Natural killer cell (primary cell): ENCODE data around the gene STN1. TPM values are rescaled to one million over a fixed set of nuclear protein-coding genes. Genes with fewer than 3 reads are reported as not detected.

Experiments
- ATAC-seq, 3 donors: fragments of 150-1000 bp in 2 of 3; fragments of 200-7000 bp in 1 of 3; cut with Tn5 transposase; 1 replicate in 1 of 3; 2 replicates in 2 of 3; pipeline ENCODE4 v1.10.0; 2021; ENCODE audit warnings: mild to moderate bottlenecking in 2 of 3, moderate library complexity in 2 of 3
- DNase-seq, 2 donors: peaks; one replicate each; pipeline versions ENCODE4 v3.0.0 to v3.0.0-alpha.2; 2013 to 2021; ENCODE audit warnings: mixed read lengths in 1 of 2
- H3K27ac ChIP-seq: one replicate; pipeline ENCODE4 v1.5.1; 2013; ENCODE audit warnings: mild to moderate bottlenecking, low read length
- H3K27me3 ChIP-seq: one replicate; pipeline ENCODE4 v1.6.1; 2013; ENCODE audit warnings: low read length; ENCODE audit not compliant: control insufficient read depth, insufficient read depth
- H3K36me3 ChIP-seq: one replicate; pipeline ENCODE4 v1.6.1; 2013; ENCODE audit warnings: low read length; ENCODE audit not compliant: control insufficient read depth, insufficient read depth
- H3K4me1 ChIP-seq: one replicate; pipeline ENCODE4 v1.6.1; 2013; ENCODE audit warnings: low read length; ENCODE audit not compliant: control insufficient read depth, insufficient read depth
- H3K4me3 ChIP-seq: one replicate; pipeline ENCODE4 v1.5.1; 2013; ENCODE audit warnings: low read length
- H3K9me3 ChIP-seq: one replicate; pipeline ENCODE4 v1.6.1; 2013; ENCODE audit warnings: low read length; ENCODE audit not compliant: control insufficient read depth, insufficient read depth
- H3K27ac Mint-ChIP-seq, 2 donors: one replicate each; pipeline ENCODE4 v1.8.0; 2022; ENCODE audit warnings: mild to moderate bottlenecking in 2 of 2, mixed read lengths in 2 of 2, moderate library complexity in 1 of 2
- H3K27me3 Mint-ChIP-seq, 2 donors: one replicate each; pipeline ENCODE4 v1.8.0; 2022; ENCODE audit warnings: low read depth in 2 of 2, mixed read lengths in 2 of 2
- H3K36me3 Mint-ChIP-seq: one replicate; pipeline ENCODE4 v1.8.0; 2022; ENCODE audit warnings: mixed read lengths
- H3K4me1 Mint-ChIP-seq, 2 donors: one replicate each; pipeline ENCODE4 v1.8.0; 2022; ENCODE audit warnings: mixed read lengths in 2 of 2
- H3K4me3 Mint-ChIP-seq: one replicate; pipeline ENCODE4 v1.8.0; 2022; ENCODE audit warnings: mild to moderate bottlenecking, moderate library complexity, mixed read lengths
- H3K9me3 Mint-ChIP-seq, 2 donors: one replicate each; pipeline ENCODE4 v1.8.0; 2022; ENCODE audit warnings: mixed read lengths in 2 of 2
- CTCF ChIP-seq: fragments of 200-600 bp; IDR thresholded peaks from one replicate; pipeline ENCODE4 v1.8.0; 2022; ENCODE audit warnings: antibody characterized with exemption
- WGBS: methylation state at CpG from one replicate; pipeline ENCODE4 v1.1.7; 2013; ENCODE audit warnings: missing lambda C conversion rate; ENCODE audit not compliant: insufficient coverage; 5-methylcytosine and 5-hydroxymethylcytosine counted together
- intact Hi-C: fragments of 100-400 bp; cut with micrococcal nuclease; formaldehyde crosslinking; loops from one replicate; pipeline ENCODE4 v1.14.2; 2022
- total RNA-seq, 4 donors: library from RNA; stranded (reverse); fragments of 120-200 nt in 1 of 4; gene quantifications; one replicate each; pipeline versions ENCODE4 v1.2.3 to v1.2.4, GENCODE V29; 2013 to 2022

Gene STN1
- total RNA-seq, 3 donors from 2014 or later (not counting 1 experiment from before 2014, with no cell fraction given) = 31.7 to 53.4 (median 34.0) TPM

DNA sequence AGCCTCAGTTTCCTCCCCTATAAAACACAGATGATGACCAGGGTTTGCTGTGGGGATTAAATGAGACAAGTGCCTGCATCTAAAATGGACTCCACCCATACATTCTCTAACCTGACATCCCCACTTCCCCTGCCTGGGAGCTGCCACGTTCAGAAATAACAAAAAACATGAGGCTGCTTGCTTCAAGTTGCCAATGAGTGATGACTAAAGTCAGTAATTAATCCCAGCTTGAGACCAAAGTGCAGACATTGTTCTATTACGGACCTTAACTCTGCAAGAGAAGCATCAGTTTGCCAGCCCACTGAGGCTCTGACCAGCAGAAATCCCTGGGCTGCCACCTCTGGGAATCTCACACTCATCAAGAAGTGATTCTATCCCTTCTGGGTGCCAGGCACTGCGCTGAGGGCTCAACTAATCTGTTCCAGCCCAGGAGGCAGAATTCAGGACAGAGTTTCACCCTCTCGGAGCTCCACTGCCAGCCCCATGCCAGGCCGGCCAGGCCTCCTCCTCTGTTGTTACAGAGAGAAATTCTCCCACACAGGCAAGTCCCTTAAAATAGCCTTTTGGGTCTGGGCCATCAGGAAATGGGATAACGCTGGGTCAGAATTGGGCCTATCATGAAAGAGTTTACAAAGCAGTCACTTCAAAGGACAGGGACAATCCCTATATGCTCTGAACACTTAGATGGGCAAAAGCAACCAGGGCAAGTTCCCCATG is 74.0 kb downstream of the STN1 start:
- intact Hi-C loops = no loop called here
- Mint-ChIP-seq H3K36me3 (no peaks in the 10 kb centered on the region), H3K27me3 (peaks cover 0 to 7% of the 10 kb centered on the region in 2 donors), H3K4me3 (no peak overlapping the region), H3K4me1 (peaks cover 15 to 16% of the 10 kb centered on the region in 2 donors), H3K9me3 (no peaks in the 10 kb centered on the region), H3K27ac (no peak overlapping the region)
- no peak for TF ChIP-seq CTCF
- WGBS = 84% methylated on average over 6 of the region's 6 CpGs
- Histone ChIP-seq H3K4me1 (peaks cover 9% of the 10 kb centered on the region), H3K27me3 (no peaks in the 10 kb centered on the region), H3K9me3 (no peaks in the 10 kb centered on the region), H3K4me3 (no peak overlapping the region), H3K27ac (no peak overlapping the region), H3K36me3 (no peaks in the 10 kb centered on the region)
- no peak for DNase-seq
- ATAC-seq = no peak

DNA sequence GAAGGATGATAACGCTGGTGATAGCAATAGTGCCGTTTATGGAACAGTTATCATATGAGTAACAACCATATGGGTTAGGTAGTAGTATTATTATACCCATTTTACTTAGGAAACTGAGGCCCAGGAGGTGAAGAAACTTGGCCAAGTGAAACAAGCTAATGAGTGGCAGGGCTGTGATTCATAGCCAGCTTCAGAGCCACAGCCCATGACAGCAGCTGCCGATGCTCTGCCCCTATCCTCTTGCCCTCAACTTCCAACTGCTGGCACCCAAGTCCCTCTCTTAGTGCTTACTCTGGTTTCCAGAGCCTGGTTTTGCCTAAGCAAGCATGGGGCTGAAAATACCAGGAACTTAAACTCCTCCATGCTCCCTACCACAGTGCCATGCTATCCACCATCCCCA is 74.9 kb downstream of the STN1 start:
- no peaks in the 10 kb centered on the region for H3K36me3 Mint-ChIP-seq
- no peaks in the 10 kb centered on the region for H3K27me3 ChIP-seq
- no peak overlapping the region for H3K4me3 ChIP-seq
- H3K4me1 Mint-ChIP-seq = peaks cover 15 to 16% of the 10 kb centered on the region in 2 donors
- H3K27ac Mint-ChIP-seq = no peak overlapping the region
- intact Hi-C loops = no loop called here
- H3K4me3 Mint-ChIP-seq = no peak overlapping the region
- H3K9me3 ChIP-seq = no peaks in the 10 kb centered on the region
- TF ChIP-seq CTCF = no peak
- H3K27ac ChIP-seq = no peak overlapping the region
- no peaks in the 10 kb centered on the region for H3K9me3 Mint-ChIP-seq
- WGBS = 89% methylated on average over 3 of the region's 3 CpGs
- peaks cover 0 to 3% of the 10 kb centered on the region in 2 donors for H3K27me3 Mint-ChIP-seq
- peaks cover 9% of the 10 kb centered on the region for H3K4me1 ChIP-seq
- no peak for DNase-seq
- H3K36me3 ChIP-seq = no peaks in the 10 kb centered on the region
- ATAC-seq = no peak

DNA sequence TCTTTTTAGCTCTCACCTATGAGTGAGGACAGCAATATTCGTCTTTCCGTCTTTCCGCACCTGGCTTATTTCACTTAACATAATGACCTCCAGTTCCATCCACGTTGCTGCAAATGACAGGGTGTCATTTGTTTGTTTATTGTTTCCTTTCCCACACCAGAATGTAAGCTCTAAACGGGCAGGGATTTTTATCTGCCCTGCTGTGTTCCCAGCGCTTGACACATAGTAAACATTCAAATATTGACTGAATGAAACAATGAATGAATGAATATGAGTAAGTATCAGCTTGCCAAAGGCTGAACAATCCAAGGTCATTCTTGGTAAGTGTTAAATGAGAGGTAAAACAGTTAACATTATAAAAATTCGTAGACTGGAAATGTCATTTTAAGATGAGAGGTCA is 75.4 kb downstream of the STN1 start:
- no peak overlapping the region for H3K27ac Mint-ChIP-seq
- no peak for TF ChIP-seq CTCF
- H3K4me3 Mint-ChIP-seq = no peak overlapping the region
- H3K36me3 Mint-ChIP-seq = no peaks in the 10 kb centered on the region
- intact Hi-C loops = no loop called here
- H3K27me3 ChIP-seq = no peaks in the 10 kb centered on the region
- DNase-seq (no peak), ATAC-seq (no peak)
- peaks cover 15 to 16% of the 10 kb centered on the region in 2 donors for H3K4me1 Mint-ChIP-seq
- H3K4me3 ChIP-seq = no peak overlapping the region
- H3K4me1 ChIP-seq = peaks cover 9% of the 10 kb centered on the region
- no peak overlapping the region for H3K27ac ChIP-seq
- H3K9me3 Mint-ChIP-seq = no peaks in the 10 kb centered on the region
- WGBS = 81% methylated on average over 5 of the region's 7 CpGs
- no peaks in the 10 kb centered on the region for H3K9me3 ChIP-seq
- no peaks in the 10 kb centered on the region for H3K36me3 ChIP-seq
- H3K27me3 Mint-ChIP-seq = peaks cover 0 to 3% of the 10 kb centered on the region in 2 donors

DNA sequence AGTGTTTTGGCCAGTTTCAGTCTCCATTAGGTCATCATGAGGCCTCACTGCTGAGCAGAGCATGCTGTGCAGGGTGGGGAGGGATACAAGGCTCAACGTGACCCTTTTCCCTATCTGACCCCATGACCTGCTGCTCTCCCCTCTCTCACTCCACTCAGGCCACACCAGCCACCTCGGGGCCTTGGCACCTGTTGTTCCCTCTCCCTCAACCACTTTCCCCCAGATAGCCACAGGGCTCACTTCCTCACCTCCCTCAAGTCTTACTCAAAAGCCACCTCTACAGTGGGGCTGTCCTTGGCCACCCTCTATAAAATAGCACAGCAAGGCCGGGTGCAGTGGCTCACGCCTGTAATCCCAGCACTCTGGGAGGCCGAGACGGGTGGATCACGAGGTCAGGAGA is 76.5 kb downstream of the STN1 start:
- no peaks in the 10 kb centered on the region for H3K36me3 Mint-ChIP-seq
- 91% methylated on average over 7 of the region's 7 CpGs for whole genome bisulfite sequencing
- peaks cover 12 to 13% of the 10 kb centered on the region in 2 donors for H3K4me1 Mint-ChIP-seq
- no peak overlapping the region for H3K27ac Mint-ChIP-seq
- H3K9me3 Mint-ChIP-seq = no peaks in the 10 kb centered on the region
- no peak for TF ChIP-seq CTCF
- Histone ChIP-seq H3K27me3 (no peaks in the 10 kb centered on the region), H3K4me3 (no peak overlapping the region), H3K9me3 (no peaks in the 10 kb centered on the region), H3K4me1 (peaks cover 9% of the 10 kb centered on the region), H3K36me3 (no peaks in the 10 kb centered on the region), H3K27ac (no peak overlapping the region)
- no peak overlapping the region for H3K4me3 Mint-ChIP-seq
- peaks cover 0 to 3% of the 10 kb centered on the region in 2 donors for H3K27me3 Mint-ChIP-seq
- intact Hi-C loops = no loop called here
- DNase-seq = no peak
- no peak for ATAC-seq
